Measurements from ENCODE around the gene ARMC9. TPM values are rescaled to one million over a fixed set of nuclear protein-coding genes. Genes with fewer than 3 reads are reported as not detected.

The ARMC9 gene
- total RNA-seq, 4 donors from 2014 or later: 6.5 to 11.5 (median 9.3) TPM

- no peak overlapping the region for H3K27ac ChIP-seq
These were observed 788 bp downstream of the ARMC9 start for GRCh38 chr2:231199219-231199618.

DNA sequence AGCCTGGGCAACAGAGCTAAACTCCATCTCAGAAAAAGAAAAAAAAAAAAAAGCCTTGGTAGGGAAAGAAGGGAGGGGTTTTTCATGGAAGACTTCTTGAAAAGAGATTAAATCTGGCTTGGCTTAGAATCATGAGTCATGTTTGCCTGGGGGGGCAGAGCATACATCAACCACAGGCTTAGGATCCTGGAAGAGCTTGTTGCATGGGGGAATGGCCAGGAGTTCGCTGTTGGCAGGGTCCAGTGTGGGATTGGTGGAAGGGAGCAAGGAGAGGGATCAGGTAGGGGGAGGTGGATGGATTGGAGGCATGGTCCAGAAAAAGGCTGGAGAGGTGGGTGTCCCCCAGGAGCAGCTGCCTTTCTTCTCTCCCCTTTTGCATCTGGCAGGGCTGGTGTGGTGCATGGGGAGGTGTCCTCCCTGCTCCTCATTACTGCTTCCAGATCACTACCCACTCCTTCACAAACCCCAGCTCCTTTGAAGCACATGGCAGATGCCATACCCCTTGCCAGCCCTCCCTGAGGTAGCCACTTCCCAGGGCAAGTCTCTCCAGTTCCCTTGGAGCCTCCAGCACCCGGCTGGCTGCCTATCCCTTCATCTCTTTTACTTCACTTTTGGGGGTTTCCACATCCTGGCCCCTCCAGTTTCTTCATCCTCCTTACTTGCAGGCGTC is 2.5 kb downstream of the ARMC9 start:
- Histone ChIP-seq H3K9me3 (no peaks in the 10 kb centered on the region), H3K27me3 (no peaks in the 10 kb centered on the region), H3K4me3 (no peak overlapping the region), H3K36me3 (no peaks in the 10 kb centered on the region), H3K27ac (no peak overlapping the region), H3K4me1 (peaks cover 29% of the 10 kb centered on the region)
- TF ChIP-seq EP300 (IDR thresholded peaks at IDR 0.05): no peak
- no peak for TF ChIP-seq POLR2AphosphoS5 (IDR thresholded peaks at IDR 0.05)
- no peak for TF ChIP-seq POLR2A (IDR thresholded peaks at IDR 0.05)
- TF ChIP-seq, protein P1, sequence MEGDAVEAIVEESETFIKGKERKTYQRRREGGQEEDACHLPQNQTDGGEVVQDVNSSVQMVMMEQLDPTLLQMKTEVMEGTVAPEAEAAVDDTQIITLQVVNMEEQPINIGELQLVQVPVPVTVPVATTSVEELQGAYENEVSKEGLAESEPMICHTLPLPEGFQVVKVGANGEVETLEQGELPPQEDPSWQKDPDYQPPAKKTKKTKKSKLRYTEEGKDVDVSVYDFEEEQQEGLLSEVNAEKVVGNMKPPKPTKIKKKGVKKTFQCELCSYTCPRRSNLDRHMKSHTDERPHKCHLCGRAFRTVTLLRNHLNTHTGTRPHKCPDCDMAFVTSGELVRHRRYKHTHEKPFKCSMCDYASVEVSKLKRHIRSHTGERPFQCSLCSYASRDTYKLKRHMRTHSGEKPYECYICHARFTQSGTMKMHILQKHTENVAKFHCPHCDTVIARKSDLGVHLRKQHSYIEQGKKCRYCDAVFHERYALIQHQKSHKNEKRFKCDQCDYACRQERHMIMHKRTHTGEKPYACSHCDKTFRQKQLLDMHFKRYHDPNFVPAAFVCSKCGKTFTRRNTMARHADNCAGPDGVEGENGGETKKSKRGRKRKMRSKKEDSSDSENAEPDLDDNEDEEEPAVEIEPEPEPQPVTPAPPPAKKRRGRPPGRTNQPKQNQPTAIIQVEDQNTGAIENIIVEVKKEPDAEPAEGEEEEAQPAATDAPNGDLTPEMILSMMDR (IDR thresholded peaks at IDR 0.05): no peak
- peak; percentile 45 to 54 for DNase-seq (ENCODE audit: low spot score in 2 of 2)
- WGBS: 68% methylated on average over 3 of the region's 3 CpGs

More at GRCh38 chr2:231199219-231199618, 788 bp downstream of the ARMC9 start:
- DNase-seq (ENCODE audit: low spot score in 2 of 2): peak in 1 of 2 donors; percentile 41
- Histone ChIP-seq H3K9me3 (no peaks in the 10 kb centered on the region), H3K27me3 (no peaks in the 10 kb centered on the region), H3K36me3 (no peaks in the 10 kb centered on the region), H3K4me3 (peak overlapping the region; percentile 92), H3K4me1 (peaks cover 29% of the 10 kb centered on the region)
- WGBS: 30% methylated on average over 5 of the region's 5 CpGs
- TF ChIP-seq POLR2A (IDR thresholded peaks at IDR 0.05): no peak
- TF ChIP-seq, protein P1 (IDR thresholded peaks at IDR 0.05): no peak
- TF ChIP-seq POLR2AphosphoS5 (IDR thresholded peaks at IDR 0.05): no peak
- TF ChIP-seq EP300 (IDR thresholded peaks at IDR 0.05): no peak

GRCh38 chr2:231201475-231201814 is 3.0 kb downstream of the ARMC9 start:
- Histone ChIP-seq H3K9me3 (no peaks in the 10 kb centered on the region), H3K27me3 (no peaks in the 10 kb centered on the region), H3K27ac (no peak overlapping the region), H3K4me1 (peaks cover 29% of the 10 kb centered on the region), H3K4me3 (no peak overlapping the region), H3K36me3 (no peaks in the 10 kb centered on the region)
- 67% methylated on average over 4 of the region's 4 CpGs for WGBS
- TF ChIP-seq, protein P1 (IDR thresholded peaks at IDR 0.05): no peak
- no peak for TF ChIP-seq POLR2A (IDR thresholded peaks at IDR 0.05)
- no peak for TF ChIP-seq EP300 (IDR thresholded peaks at IDR 0.05)
- TF ChIP-seq POLR2AphosphoS5 (IDR thresholded peaks at IDR 0.05): no peak
- no peak for DNase-seq (ENCODE audit: low spot score in 2 of 2)

GRCh38 chr2:231203087-231203486 is 4.7 kb downstream of the ARMC9 start:
- peak in 1 of 2 donors; percentile 26 for DNase-seq (ENCODE audit: low spot score in 2 of 2)
- TF ChIP-seq EP300 (IDR thresholded peaks at IDR 0.05): no peak
- no peak for TF ChIP-seq POLR2A (IDR thresholded peaks at IDR 0.05)
- TF ChIP-seq POLR2AphosphoS5 (IDR thresholded peaks at IDR 0.05): no peak
- TF ChIP-seq, protein P1 (IDR thresholded peaks at IDR 0.05): no peak
- no peaks in the 10 kb centered on the region for H3K36me3 ChIP-seq
- 95% methylated on average over 7 of the region's 7 CpGs for WGBS
- H3K27ac ChIP-seq: no peak overlapping the region
- peaks cover 23% of the 10 kb centered on the region for H3K4me1 ChIP-seq
- H3K27me3 ChIP-seq: no peaks in the 10 kb centered on the region
- no peaks in the 10 kb centered on the region for H3K9me3 ChIP-seq
- no peak overlapping the region for H3K4me3 ChIP-seq

GRCh38 chr2:231204146-231204545 is 5.7 kb downstream of the ARMC9 start:
- H3K9me3 ChIP-seq: no peaks in the 10 kb centered on the region
- DNase-seq (ENCODE audit: low spot score in 2 of 2): peak in 1 of 2 donors; percentile 59
- H3K4me3 ChIP-seq: no peak overlapping the region
- H3K27me3 ChIP-seq: no peaks in the 10 kb centered on the region
- peaks cover 17% of the 10 kb centered on the region for H3K4me1 ChIP-seq
- H3K36me3 ChIP-seq: no peaks in the 10 kb centered on the region
- H3K27ac ChIP-seq: no peak overlapping the region
- 98% methylated on average over 3 of the region's 3 CpGs for WGBS
- no peak for TF ChIP-seq EP300 (IDR thresholded peaks at IDR 0.05)
- TF ChIP-seq POLR2A (IDR thresholded peaks at IDR 0.05): no peak
- no peak for TF ChIP-seq POLR2AphosphoS5 (IDR thresholded peaks at IDR 0.05)

Measured in suprapubic skin (tissue), 4 donors.